Stimulated activated CD8-positive, alpha-beta memory T cell treated with anti-CD3 and anti-CD28 coated beads, Interleukin-12 subunit alpha, Interleukin-12 subunit beta, amount 100 ng/mL, for 1 hour (primary cell): ENCODE measurements around the gene DLK1.

Experiments
- DNase-seq: peaks from one replicate; pipeline ENCODE4 v3.0.0-alpha.2; 2020; ENCODE audit warnings: low read depth

The DLK1 gene

GRCh38 chr14:100761481-100761880 is 34.8 kb downstream of the DLK1 start:
- DNase-seq: no peak

GRCh38 chr14:100762089-100762515 is 35.4 kb downstream of the DLK1 start:
- DNase-seq: no peak

GRCh38 chr14:100762901-100763300 is 36.2 kb downstream of the DLK1 start:
- DNase-seq: no peak

GRCh38 chr14:100764471-100765115 is 37.9 kb downstream of the DLK1 start:
- no peak for DNase-seq

- DNase-seq: no peak
These were observed 38.6 kb downstream of the DLK1 start for GRCh38 chr14:100765296-100765695.

- no peak for DNase-seq
These were observed 39.3 kb downstream of the DLK1 start for GRCh38 chr14:100765991-100766390.

GRCh38 chr14:100767003-100767787 is 40.5 kb downstream of the DLK1 start:
- no peak for DNase-seq

- DNase-seq: no peak
These were observed 41.3 kb downstream of the DLK1 start for GRCh38 chr14:100767788-100768536.

- no peak for DNase-seq
These were observed 42.6 kb downstream of the DLK1 start for GRCh38 chr14:100769035-100769939.

- DNase-seq: no peak
These were observed 43.4 kb downstream of the DLK1 start for GRCh38 chr14:100770046-100770445.

- DNase-seq: no peak
These were observed 44.0 kb downstream of the DLK1 start for GRCh38 chr14:100770605-100771120.

GRCh38 chr14:100771121-100771800 is 44.6 kb downstream of the DLK1 start:
- no peak for DNase-seq

GRCh38 chr14:100772607-100773165 is 46.0 kb downstream of the DLK1 start:
- no peak for DNase-seq

- DNase-seq: no peak
These were observed 46.9 kb downstream of the DLK1 start for GRCh38 chr14:100773331-100774163.

GRCh38 chr14:100774164-100774537 is 47.5 kb downstream of the DLK1 start:
- no peak for DNase-seq

- DNase-seq: no peak
These were observed 48.7 kb downstream of the DLK1 start for GRCh38 chr14:100775351-100775830.

- DNase-seq: no peak
These were observed 49.3 kb downstream of the DLK1 start for GRCh38 chr14:100775831-100776591.

- no peak for DNase-seq
These were observed 50.1 kb downstream of the DLK1 start for GRCh38 chr14:100776681-100777365.
